GM21619 (cell line): ENCODE data around the gene IKBKG.
"Not testable (repeated sequence)": the region's sequence is repeated elsewhere in the genome, so short reads cannot be mapped to it uniquely, and the experiment has no call there.

ENCODE experiments used
- ATAC-seq: cut with Tn5 transposase; IDR thresholded peaks from one replicate; pipeline ENCODE4 v1.9.1; 2021; ENCODE audit not compliant: unreplicated experiment

The IKBKG gene

DNA sequence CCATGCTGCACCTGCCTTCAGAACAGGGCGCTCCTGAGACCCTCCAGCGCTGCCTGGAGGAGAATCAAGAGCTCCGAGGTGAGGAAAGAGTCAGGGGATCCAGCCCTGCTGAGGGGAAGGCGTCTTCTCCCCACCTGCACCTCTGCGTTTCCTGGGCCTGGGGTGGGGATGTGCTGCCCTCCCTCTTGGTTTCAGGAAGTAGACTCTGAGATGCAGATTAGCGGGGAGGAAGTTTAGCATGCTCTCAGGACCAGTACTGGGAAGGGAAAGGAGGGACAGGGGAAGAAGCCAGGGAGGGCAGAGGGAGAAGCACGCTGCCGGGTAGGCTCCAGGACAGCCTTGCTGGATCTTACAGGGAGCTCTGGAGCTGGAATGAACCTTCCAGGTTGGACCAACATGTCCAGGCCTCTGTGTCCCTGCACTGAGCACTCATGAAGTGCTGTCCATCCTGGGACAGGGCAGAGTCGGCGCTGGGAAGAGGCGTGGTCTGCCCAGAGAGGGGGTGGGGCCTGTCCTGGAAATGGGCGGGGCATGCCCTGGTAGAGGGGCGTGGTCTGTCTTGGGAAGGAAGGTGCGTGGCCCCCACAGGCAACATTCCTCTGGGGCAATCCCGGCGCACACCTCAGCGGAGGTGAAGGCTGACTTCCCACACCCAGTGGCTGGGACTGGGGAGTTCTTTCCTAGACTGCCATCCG, 4.8 kb downstream of the IKBKG start:
- not testable (repeated sequence) for ATAC-seq

DNA sequence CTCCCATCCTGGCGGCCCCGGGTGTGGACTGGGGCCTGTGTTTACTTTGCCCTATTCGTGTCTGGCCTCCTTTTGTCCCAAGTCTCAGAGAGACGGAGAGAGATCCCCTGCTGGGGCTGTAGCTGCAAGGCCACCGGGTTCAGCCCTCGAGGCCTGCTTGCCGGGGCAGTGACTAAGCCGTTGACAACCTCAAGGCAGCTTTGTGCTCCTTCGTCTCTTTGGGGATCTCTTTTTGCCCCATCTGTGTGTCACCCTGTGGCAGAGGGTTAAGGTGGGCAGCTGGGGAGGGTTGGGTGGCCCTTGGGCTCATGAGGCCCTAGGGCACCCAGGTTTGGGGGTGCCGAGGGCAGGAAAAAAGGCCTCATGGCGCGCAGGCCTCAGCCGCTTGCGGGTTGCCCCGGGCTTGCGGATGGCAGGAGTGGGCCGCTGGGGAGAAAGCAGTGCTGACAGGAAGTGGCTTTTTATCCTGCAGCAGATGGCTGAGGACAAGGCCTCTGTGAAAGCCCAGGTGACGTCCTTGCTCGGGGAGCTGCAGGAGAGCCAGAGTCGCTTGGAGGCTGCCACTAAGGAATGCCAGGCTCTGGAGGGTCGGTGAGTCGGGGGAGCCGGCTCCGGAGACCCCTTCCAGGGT, 10.8 kb downstream of the IKBKG start:
- not testable (repeated sequence) for ATAC-seq

DNA sequence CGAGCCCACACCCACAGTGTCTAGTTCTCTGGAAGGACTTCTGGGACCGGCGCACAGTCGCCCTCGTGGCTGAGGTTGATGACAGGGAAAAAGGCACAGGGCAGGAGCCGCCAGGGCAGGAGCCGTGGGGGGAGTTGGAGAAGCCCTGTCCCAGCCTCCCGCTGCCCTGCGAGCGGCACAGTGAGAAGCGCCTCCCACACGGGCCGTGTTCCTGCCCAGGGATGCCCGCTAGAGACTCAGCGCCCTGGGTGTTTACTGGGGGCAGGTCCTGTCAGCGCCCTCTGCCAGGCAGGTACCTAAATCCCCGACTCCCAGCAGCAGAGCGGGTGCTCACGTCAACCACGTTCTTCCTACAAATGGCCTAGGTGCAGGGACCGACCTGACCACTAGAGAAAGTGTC, 11.5 kb downstream of the IKBKG start:
- not testable (repeated sequence) for ATAC-seq

DNA sequence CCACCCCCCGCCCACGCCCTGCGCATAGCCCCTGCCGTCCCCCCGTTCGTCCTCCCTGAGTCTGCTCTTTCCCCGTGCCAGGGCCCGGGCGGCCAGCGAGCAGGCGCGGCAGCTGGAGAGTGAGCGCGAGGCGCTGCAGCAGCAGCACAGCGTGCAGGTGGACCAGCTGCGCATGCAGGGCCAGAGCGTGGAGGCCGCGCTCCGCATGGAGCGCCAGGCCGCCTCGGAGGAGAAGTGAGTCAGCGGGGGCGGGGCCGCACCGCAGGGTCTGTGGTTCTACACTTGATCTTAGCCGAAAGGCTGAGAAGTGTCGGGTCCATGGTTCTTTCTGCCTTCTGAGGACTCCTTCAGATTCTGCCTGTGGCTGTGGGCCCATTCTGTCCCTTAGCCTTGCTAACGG, 12.9 kb downstream of the IKBKG start:
- not testable (repeated sequence) for ATAC-seq

DNA sequence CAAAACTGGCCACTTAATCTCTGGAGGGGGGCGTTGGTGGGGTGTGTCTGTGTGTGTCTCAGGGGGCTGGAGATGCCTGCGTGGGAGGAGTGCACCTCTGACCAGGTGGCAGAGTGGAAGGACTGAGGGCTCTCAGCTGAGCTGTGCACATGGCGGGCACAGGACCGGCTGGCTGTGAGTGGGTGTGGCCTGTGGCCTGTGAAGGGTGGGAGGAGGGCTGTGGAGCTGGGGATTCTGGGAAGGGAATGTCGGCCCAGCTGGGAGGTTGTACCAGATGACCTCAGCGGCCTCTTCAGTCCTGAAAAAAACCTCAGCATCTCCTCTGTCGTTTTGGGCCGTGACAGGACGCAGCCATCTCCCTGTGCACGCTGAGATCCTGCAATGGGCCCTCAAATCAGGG, 14.9 kb downstream of the IKBKG start:
- ATAC-seq, result not testable (repeated sequence)

DNA sequence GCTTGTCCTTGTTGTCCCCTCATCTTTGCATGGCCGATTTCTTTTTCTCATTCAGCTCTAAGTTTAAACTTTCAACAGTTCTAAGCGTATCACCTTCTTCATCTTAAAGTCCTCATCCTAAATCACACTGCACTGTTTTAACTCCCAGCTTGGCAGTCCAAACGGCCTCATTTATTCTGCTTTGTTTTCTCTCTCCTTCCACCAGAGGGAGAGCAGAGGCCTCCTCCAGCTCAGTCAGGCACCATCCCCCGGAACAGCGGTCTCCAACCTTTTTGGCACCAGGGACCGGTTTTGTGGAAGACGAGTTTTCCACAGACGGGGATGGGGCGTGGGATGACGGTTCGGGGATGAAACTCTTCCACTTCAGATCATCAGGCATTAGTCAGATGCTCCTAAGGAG, 22.9 kb downstream of the IKBKG start:
- ATAC-seq, result not testable (repeated sequence)

DNA sequence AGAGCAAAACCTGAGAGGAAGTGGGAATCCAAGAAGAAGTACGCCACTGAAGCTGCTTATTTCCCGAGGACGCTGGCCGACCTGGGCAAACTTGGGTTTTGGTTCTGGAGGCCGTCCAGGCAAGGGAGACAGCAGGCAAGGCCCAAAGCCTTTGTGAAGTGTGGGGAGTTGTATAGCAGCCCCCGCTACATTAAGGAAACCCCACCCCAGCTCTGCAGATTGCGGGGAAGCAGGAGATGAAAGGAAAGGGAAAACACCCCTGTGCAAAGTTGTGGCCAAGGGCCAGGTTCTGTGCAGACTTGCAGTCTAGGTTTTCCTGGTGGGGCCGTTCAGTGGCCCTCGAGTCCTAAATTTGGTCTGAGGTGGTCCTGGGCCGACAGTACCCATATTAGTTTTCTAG, 25.6 kb downstream of the IKBKG start:
- ATAC-seq, result not testable (repeated sequence)

DNA sequence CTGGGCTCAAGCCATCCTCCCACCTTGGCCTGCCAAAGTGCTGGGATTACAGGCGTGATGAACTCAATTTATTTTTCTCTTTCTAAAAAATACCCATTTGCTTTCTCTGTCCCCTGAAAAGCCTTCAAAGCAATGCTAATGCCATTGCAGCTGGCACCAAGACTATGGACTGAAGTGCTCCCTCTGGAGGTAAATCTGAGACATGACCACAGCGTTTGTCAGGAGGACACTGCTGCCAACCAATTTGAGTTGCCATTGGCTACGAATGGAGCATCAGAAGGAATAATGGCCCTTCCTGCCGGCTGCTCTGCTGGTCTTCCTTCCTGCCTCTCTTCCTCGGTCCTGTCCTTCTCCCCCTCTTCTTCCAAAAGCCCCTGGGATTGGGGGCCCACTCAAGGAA, 27.7 kb downstream of the IKBKG start:
- not testable (repeated sequence) for ATAC-seq

DNA sequence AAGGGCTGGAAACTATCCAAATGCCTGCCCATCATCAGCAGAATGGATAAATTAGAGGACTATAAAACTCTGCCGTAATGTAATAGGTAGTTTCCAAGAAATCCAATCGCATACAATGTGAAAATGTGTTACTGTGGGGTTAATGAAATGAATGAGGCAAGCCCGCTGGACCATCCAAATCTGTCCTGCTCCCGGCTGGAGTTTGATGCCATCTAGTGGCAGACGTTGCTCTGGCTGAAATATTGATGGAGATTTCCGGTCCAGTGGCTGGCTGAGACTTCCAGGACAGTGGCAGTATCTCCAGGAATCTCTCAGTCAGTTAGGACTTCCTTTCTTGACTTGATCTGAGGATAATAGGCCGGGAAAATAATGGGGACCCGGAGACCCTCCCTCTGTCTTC, 35.6 kb downstream of the IKBKG start:
- not testable (repeated sequence) for ATAC-seq

DNA sequence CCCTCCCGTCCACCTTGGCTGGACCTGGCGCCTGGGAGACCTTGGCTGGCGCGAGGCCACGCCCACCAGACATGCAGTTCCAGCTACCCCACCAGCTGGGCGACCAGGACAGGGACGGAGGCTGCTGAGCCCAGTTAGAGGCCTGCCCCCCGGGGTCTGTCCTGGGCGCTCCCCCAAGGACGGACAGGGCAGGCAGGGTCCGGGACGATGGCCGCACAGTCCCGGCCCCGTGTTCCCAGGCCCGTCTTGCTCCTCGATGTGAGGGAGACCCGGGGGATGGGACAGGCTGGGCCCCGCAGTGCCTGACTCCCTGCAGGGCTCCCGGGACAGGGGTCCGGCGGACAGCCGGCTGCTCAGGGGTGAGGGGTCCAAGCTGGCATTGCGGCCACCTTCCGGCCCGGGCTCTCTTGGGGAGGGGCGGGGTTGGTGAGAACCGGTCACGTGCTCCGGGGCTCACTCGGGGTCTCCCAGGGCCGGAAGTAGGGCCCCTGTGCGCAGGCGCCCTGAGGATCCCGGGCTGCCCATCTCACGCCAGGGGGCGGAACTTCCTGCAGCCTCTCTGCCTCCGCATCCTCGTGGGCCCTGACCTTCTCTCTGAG, 37.3 kb downstream of the IKBKG start, which contains the start of gene CTAG1A:
Gene CTAG1A, plus strand, starts transcription at position 549 of the 599 bp plus-strand sequence. CDS start 74 bp downstream, outside the sequence.
- not testable (repeated sequence) for ATAC-seq

DNA sequence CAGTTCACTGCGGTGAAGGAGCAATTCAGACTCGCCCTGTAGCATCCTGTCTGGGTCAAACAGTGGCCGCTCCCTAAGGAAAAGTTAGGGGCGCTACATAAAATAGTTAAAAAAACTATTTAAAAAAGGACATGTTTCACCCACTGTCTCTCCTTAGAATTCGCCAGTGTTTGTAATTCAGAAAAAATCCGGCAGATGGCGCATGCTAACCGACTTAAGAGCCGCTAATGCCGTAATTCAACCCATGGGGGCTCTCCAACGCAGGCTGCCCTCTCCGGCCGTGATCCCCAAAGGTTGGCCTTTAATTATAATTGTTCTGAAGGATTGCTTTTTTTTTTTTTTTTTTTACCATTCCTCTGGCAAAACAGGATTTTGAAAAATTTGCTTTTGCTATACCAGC, 43.0 kb downstream of the IKBKG start:
- not testable (repeated sequence) for ATAC-seq

DNA sequence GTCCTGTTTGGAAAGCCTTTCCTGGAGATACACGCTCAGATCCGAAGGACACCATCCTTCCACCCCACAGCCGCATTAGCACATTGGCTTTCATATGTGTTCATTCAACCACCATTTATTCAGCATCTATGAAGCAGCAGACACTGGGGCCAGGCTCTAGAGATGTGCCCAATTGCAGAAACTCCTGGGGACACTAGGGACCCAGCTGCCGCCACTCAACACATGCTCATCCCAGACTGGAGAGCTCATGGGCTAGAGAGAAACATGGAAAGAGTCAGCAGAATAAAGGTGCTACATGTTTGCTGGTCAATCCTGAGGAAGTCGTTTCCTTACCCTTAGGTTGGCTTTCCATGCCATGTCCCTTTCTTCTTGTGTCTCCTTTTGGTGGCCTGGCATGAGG, 45.1 kb downstream of the IKBKG start:
- ATAC-seq, result no peak

DNA sequence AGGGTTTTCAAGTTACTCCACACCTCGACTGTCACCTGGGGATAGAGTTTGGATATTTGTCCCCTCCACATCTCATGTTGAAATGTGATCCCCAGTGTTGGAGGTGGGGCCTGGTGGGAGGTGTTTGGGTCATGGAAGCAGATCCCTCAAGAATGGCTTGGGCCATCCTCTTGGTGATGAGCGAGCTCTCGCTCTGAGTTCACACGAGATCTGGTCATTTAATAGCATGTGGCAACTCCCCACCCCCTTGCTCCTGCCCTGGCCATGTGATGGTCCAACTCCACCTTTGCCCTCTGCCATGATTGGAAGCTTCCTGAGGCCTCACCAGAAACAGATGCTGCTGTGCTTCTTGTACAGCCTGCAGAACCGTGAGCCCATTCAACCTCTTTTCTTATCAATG, 45.8 kb downstream of the IKBKG start:
- ATAC-seq, result no peak

DNA sequence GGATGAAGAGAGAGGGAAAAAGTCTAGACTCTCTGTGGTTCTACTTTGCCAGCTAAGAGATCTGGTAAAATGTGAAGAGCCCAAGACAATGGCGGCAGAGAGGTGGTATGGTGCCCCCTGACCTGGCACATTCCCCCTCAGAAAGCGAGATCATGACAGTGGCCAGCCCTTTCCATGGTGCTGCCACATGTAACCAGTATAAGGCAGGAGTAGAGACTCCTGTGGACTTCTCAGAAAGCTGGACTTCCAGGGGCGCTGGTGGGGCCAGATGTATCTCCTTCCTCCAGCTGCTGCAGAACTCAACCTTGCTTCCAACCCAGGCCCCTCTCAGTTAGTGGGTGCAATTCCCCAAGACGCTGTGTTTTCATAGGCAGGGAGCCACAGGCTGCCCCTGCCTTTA, 47.1 kb downstream of the IKBKG start:
- ATAC-seq, result no peak

DNA sequence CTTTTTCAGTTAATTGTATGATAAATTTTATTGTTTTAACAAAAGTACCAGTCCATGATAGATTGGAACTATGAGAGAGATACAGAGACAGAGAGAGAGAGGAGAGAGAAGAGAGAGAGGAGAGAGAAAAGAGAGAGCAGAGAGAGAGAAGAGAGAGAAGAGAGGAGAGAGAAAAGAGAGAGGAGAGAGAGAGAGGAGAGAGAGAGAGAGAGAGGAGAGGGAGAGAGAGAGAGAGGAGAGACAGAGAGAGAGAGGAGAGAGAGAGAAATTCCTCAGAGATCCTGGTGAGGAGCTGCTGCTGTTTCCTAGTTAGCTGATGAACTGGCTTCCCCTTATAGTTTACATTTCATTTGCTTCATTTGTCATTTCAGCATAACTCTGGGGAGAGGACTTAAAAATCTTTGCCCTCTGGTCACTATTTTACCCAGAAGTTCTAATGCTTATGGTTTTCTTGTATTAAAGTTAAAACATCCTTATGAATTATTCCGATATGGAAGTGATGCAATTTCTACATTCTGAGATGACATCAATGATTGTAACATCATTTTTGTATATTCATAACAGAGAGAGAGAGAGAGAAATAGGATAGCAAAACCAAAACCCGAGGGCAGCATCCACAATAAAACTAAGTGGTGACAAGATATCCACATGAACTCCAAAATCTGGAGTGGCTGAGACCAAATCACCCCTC, 48.3 kb downstream of the IKBKG start:
- ATAC-seq, result no peak

DNA sequence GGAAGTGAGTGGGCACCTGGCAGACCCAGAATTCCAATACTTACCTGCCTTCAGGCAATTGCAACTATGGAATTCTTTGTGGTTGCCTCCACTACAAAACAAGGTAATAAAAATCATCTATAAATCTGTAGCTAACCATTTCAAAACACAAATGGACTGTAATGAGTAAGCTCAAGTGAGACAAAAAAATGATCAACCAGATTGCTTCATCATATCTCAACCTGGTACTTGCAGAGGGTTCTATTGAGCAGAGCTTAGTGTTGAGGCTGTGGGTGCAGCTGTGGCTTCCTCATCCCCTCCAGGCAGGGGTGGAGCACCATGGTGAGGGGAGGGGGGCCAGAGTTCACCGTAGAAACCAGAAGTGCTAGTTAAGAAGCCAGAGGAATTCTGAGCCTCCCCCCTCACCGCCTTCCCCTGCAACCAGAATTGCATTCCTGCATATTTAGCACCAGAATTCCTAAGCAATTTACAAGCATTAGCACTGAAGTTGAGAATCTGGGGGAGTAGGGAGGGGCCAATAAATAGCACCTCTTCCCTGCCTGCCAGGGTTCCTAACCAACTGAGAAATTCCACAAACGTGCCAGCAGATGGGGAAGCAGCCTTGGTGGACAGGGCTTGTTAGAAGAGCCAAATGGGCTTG, 49.0 kb downstream of the IKBKG start:
- ATAC-seq, result no peak

DNA sequence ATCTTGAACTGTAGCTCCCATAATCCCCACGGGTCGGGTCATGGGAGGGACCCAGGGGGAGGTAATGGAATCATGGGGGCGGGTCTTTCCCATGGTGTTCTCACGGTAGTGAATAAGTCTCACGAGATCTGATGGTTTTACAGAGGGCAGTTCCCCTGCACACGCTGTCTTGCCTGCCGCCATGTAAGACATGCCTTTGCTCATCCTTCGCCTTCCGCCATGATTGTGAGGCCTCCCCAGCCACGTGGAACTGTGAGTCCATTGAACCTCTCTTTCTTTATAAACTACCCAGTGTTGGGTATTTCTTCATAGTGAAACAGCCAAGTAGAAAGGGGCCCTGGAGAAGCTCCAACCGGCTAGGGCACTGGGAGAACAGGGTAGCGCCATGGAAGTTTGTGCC, 49.8 kb downstream of the IKBKG start:
- no peak for ATAC-seq

DNA sequence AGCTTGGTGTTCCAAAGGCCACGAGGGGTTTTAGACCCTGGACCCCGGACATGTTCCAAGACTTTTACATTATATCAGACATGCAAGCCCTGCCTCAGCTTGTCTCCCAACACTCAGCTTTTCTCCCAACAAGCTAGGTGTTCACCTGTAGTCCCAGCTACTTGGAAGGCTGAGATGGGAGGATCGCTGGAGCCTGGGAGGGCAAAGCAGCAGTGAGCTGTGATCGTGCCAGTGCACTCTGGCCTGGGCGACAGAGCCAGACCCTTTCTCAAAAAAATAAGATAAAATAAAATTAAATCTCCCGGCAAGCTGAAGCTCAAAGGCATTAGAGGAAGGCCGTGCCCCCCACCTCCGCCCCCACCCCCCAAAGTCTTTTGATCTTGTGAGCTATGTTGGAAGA, 51.2 kb downstream of the IKBKG start:
- ATAC-seq, result no peak

DNA sequence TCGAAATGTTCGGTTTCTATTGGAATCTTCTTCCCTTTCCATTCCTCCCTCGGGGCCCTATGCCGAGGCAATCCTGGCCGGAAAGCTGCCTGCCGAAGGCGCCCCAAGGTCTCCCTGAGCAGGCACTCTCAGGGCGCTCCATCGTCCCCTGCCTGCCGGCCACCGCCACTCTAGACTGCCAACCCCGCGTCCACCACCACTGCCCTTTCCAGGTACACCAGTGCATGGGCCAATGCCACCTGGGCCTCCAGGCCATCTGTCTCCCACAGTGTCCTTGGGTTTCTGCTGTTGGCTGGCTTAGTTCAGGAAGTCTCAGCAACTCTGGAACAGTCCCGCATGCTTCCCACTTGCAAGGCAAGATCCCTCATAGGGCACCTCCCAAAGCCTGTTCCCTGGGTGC, 52.1 kb downstream of the IKBKG start:
- ATAC-seq, result no peak

DNA sequence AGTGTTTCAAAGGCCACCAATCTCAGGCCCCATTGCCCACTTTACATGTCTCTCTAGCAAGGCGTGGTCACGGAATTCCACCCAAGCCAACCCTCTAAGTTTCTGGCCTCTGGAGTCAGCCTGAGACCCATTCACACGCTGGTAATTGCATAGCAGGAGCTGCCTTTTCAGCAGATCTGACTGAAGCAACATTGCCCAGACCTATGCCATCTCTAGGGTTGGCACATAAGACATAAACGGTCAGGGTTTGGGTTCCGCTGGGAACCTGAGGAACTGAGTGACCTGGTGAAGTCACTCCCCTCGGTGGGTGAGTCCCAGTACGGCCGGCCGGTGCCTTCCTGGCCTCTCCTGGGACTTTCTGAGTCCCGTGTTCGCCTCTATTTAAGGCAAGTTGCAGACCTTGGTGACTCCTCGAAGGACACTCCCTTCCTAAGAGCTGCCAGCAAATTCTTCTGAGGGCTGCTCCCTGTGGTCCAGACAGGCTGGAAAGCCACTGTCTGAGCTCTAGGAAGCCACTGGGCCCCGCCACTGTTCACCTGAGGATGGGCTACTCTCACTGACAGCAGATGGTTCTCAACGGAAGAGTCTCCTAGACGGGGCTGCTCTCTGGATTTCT, 53.4 kb downstream of the IKBKG start:
- no peak for ATAC-seq

DNA sequence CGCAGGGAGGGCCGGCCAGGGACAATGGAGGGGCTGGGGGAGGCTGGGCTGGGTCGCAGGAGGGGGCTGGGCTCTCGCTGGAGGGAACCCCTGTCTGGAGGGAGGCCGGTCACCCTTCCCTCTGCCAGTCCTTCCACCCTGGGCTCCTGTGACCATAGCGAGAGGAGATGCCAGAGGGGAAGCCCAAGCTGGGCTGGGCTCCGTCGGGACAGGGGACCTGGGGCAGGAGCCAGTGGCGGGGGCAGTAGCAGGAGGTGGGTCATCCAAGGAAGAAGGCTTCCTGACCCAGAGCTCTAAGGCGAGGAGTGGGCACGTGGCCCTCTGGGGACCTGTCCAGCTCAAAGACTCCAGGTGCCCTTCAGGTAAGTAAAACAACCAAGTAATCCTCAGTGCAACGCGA, 54.8 kb downstream of the IKBKG start:
- no peak for ATAC-seq
